ENCODE results near the gene RNU1-4. TPM values are rescaled to one million over a fixed set of nuclear protein-coding genes. Genes with fewer than 3 reads are reported as not detected.
"Not testable (repeated sequence)": the region's sequence is repeated elsewhere in the genome, so short reads cannot be mapped to it uniquely, and the experiment has no call there.

The RNU1-4 gene
- total RNA-seq, 4 donors from 2014 or later = under 0.01 TPM

DNA sequence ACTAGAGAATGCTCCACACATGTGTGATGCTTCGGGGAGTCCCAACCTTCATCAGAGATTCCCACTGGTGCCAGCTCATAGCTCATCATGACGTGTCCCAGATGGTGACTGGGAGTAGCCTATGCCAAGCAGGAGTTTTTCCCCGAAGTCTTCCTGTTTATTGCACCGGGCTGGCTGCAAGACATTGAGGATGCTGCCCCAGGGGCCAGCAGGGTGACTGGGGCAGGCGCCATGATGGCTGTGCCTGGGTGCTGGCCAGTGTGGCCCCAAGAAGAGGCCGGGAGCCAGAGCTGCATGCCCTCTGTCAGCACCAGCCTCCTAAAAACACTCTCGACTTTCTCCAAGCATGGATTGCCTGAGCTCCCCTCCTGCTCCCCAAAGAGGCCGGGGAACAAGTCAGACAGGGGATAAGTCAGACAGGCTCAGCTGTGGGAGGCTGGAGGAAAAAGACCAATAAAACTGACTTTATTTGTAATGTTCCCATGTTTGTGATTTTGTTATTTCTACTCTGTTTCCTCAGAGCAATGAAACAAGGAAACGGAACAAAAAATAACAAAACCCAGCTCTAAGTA lies 24.0 kb downstream of the RNU1-4 start:
- not testable (repeated sequence) for DNase-seq (ENCODE audit: low spot score)
- ATAC-seq (ENCODE audit: low FRiP score) = peak; percentile 13

DNA sequence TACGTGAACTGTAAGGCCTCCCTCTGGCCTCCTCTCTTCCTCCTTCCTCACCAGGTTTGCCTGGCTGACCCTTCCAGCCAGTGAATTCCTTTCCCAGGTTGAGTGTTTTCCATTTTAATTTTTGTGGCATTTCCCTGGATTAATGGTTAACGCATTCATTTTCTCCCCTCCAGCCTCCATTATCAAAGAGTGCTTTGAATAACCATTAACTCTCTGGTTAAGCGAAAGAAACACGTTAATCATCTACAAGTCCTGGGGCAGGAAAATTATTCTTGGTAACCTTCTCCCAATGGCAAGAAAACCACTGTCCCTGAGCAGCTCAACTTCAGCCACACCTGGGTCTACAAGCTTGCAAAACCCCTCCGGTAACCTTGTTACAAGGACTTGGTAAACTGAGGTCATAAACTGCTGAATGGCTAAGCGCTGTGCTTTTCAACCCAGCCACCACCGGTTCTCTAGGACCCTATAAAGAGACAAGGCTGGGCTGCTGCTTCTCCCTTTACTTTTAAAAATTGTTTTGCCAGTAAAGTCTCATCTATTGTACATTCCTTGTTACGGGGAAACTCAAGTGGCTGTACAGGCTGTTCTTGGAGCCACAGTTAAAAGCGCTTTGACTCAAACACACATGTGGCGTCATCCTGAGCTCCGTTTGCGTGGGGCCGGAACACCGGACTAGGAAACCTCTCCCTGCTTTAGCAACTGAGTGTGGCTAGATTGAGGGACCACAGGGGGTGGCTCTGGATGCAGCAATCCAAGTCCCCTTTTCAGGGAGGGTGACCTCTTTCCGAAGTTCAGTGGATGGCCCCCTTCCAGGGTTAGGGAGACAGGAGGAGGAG lies 24.7 kb downstream of the RNU1-4 start:
- not testable (repeated sequence) for DNase-seq (ENCODE audit: low spot score)

DNA sequence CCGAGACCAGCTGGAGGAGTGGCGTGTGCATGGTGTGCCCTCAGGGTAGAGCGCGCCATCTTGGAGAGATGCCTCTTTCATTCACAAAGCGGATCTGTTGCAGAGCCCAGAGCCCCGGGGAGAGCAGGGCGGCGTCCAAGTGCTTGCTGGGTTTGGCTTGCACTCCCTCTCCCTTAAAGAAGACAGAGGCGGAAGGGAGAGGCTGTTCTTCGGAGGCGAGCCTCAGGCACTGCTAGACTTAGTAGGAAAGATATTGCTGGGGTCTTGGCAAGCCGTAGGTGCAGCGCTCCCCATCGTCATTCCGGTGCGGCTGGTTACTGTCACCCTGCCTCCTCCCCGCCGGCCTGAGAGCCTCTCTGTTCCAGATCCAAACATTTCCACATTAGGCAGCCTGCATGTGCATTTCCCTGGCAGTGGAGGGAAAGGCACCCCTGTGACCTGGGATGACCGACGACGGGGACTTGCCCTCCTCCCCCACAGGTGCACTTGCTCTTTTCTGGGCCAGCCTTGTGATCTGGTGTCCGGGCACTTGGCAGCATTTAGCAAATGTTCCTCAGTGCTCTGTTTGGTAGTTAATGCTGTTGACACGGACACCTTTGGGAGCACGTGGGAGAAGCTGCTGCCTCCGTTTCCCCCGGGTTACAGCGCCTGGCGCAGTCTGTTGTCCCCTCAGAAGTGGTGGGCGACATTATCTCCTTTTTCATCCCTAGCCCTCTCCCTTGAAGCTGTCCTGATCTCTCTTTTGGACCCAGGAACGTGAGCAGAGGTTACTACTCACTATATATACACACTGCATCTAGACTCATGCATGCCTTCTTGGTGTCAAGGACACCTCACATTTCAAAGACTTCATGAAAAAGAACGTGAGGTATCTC lies 25.7 kb downstream of the RNU1-4 start:
- not testable (repeated sequence) for DNase-seq (ENCODE audit: low spot score)

More for the DNA sequence above, 24.7 kb downstream of the RNU1-4 start:
- peak; percentile 27 for ATAC-seq (ENCODE audit: low FRiP score)

DNA sequence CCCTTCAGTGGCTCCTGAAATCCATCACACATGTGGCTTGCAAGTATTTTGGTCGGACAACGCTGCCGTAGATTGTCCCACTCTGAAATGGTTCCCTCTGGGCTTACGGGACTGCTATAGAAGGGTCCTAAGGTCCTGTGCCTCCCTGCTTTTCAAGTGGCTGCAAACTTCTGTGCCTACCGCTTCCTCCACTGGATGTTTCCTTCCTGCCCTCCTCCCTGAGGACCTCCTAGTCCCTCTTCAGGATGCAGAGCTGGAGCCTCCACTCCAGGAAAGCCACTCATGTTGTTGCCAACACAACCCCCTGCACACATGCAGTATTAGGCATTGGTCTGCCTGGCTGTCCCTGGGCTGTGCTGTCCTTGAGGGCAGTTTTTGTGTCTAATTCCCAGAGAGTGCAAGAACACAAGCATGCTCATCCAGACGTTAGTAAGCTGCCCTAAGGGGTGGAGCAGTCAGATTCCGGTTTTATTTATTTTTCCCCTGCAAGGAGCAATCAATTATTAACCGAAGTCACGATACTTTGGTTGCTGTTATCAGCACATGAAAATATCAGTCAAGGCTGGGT lies 26.5 kb downstream of the RNU1-4 start:
- not testable (repeated sequence) for DNase-seq (ENCODE audit: low spot score); ATAC-seq (ENCODE audit: low FRiP score)

More for the DNA sequence above, 25.7 kb downstream of the RNU1-4 start:
- peak; percentile 33 for ATAC-seq (ENCODE audit: low FRiP score)

DNA sequence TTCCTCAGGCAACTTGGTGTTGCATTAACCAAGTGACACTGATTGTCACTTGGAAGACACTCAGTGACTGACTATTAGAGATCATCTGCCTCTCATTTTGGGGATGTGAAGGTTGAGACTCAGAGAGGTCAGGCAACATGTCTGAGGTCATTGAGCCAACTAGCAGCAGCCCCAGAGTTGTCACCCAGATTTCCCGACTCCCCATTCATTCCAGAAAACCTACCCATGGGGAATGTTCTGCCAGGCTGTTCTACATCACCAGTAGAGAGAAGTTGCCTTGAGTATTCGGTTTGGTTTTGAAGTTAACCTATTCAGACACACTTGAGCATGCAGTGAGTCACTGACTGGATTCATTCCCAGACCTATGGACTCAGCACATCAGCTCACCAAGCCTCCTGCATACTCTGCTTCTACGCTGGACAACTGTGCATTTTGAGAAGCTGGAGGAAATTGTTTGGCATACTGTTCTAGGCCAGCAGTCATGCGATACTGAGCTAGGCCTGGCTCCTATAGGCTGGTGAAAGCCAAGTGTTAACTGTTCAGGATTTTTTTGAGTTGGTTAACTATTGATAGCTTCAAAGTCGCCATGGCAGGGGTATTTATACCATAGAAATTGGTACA lies 29.9 kb downstream of the RNU1-4 start:
- not testable (repeated sequence) for ATAC-seq (ENCODE audit: low FRiP score); DNase-seq (ENCODE audit: low spot score)

DNA sequence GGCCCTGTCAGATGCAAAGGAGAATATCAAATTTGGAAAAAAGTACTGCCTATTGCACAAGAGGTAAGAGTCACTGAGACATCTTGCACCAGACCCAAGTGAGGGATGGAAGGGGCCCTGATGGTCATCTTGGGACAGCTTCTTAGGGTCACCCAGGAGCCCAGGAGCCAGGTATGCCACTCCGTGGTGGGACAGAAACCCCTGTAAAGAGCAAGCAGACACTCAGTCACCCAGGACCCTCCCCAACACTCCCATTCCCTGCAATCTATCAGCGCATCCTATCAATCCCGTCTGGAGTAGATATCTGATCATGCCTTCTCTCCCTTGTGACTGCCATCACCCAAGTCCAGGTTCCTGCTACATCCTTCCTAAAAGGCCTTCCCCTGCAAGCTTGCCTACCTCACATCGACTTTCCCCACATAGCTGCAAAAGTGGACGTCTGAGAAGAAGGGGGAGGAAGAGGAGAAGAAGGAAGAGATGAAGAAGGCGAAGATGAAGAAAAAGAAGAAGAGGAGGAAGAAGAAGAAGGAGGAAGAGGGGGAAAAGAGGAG lies 30.7 kb downstream of the RNU1-4 start:
- DNase-seq (ENCODE audit: low spot score); ATAC-seq (ENCODE audit: low FRiP score): not testable (repeated sequence)

DNA sequence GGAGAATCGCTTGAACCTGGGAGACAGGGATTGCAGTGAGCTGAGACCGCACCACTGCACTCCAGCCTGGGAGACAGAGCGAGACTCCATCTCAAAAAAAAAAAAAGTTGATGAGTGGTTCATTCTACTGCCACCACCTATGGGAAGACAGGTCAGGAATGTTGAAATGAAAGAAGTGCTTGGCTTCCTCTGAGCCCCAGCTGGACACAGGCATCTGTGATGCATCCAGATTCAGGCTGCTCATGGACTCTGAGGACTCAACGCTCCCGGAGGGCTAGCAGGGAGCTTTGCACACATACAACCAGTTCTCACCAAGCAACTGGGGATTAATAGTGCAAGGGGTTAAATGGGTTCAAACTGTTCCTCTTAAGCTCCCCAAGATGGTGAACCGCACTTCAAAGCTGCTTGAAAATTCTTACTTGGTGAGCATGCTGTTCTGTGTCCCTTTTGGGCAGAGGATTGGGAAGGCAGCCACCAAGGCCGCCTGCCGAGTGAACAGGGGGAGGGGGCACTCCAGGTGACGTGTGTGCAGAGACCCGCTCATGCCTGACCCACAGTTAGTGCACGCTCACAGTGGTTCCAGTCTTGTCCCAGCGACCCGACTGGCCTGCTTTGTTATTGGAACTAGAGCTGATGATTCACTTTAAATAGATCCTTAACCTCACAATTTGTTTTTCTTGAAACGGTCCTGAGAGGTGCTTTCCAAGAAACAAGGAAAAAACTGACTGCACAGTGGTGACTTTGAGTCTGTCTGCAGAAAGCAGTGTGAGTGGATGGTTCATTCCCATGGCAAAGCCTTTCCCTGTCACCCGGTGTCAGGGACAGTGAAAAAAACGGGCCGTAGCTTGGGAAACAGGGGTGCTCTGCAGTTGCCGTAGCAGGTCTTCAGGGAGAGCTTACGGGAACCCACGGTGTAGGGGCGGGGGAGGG lies 32.2 kb downstream of the RNU1-4 start:
- DNase-seq (ENCODE audit: low spot score); ATAC-seq (ENCODE audit: low FRiP score): not testable (repeated sequence)

DNA sequence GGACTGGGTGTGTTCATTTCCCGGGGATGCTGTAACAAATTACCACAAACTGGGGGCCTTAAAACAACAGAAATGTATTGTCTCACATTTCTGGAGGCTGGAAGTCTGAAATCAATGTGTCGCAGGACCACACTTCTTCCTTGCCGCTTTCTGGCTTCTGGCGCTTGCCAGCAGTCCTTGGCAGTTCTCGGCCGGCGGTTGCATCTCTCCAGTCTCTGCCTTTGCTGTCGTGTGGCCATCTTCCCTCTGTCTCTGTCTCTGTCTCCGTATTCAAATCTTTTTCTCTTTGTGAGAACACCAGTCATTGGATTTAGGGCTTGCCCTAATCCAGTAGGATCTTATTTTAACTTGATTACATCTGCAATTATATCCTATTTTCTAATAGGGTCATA lies 32.9 kb downstream of the RNU1-4 start:
- not testable (repeated sequence) for DNase-seq (ENCODE audit: low spot score); ATAC-seq (ENCODE audit: low FRiP score)

DNA sequence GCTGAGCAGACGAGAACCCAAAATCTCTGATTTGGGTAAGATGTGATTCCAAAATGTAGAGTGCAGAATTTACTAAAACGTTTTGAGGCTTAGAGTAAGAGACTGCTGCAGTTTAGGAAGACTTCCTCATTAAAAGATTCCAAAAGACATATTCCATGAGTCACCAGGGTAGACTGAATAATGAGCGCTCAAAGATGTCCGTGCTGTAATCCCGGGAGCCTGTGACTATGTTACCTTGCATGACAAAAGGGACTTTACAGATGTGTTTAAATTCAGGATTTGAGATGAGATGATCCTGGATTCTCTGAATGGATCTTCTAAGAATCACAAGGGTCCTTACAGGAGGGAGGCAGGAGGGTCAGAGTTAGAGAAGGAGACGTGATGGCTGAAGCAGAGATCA lies 33.4 kb downstream of the RNU1-4 start:
- not testable (repeated sequence) for DNase-seq (ENCODE audit: low spot score); ATAC-seq (ENCODE audit: low FRiP score)

DNA sequence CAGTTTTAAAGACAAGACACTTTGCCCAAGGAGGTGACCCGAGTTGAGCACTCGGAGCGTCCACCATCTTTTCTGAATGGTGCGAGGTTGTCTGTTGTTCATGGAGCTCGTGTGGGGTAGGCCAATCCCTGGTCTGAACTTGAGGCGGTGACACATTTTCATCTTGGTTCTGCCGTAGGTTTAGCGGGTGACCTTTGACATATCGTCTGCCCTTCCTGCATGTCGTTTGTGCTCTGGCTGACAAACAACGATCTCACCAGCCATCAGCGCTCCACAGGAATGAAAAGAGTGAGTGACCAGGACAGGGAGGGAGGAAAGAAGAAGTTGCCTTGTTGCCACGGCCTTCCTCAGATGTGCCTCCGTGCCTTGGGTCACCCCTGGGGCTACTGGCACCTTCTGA lies 34.5 kb downstream of the RNU1-4 start:
- DNase-seq (ENCODE audit: low spot score); ATAC-seq (ENCODE audit: low FRiP score): not testable (repeated sequence)

DNA sequence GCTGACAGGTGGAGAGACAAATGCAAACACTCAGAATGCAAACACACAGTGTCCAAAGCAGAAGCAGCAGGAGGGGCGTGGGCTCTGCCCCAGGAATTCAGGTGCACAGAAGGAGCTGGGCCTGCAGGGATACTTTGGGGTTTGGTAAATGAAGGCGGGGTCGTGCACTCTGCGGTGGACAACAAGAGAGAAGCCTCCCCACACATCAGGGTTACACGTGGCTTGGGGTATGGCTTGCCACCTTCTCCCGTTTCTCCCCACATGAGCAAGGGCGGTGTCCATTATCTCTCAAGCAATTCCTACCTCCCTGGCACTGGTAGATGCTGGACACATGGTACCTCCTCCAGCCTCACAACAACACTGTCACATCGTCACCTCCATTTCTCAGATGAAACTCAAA lies 35.0 kb downstream of the RNU1-4 start:
- ATAC-seq (ENCODE audit: low FRiP score); DNase-seq (ENCODE audit: low spot score): not testable (repeated sequence)

DNA sequence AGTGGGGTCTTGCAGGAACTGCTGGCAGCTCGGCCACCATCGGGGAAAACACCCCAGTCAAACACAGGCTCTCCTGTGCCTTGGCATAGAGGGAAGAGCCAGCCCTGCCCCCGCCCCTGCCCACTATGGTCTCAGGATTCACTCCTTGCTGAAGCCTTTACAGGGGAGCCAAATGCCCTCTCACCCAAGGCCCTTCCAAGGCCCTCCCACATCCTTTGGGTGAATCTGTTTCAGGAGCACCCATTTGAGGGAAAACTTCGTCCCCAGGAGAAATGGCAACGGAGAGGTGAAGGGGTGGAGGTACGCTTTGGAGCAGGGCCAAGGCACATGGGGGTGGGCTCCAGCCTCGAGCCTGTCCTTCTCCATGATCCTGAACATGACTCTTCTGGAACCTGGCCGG lies 35.9 kb downstream of the RNU1-4 start:
- DNase-seq (ENCODE audit: low spot score); ATAC-seq (ENCODE audit: low FRiP score): not testable (repeated sequence)

DNA sequence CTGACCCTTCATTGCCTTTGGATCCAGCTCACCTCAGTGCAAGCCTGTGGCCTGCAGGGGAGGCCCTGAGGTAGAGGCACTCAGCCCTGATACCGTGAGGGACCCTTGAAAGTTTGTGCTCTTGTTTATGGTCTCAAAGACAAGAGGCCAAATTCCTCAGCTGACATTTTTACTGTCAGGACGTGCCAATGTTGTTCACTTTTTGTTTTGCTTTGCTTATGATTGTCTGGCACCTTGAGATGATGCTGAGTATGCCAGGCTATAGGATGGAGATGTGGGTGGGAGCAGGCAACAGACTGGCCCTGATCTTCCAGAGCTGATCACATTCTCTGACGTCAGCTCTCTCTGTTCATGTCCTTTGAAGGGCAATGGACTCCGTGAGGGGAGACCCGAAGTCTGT lies 36.5 kb downstream of the RNU1-4 start:
- not testable (repeated sequence) for DNase-seq (ENCODE audit: low spot score); ATAC-seq (ENCODE audit: low FRiP score)

DNA sequence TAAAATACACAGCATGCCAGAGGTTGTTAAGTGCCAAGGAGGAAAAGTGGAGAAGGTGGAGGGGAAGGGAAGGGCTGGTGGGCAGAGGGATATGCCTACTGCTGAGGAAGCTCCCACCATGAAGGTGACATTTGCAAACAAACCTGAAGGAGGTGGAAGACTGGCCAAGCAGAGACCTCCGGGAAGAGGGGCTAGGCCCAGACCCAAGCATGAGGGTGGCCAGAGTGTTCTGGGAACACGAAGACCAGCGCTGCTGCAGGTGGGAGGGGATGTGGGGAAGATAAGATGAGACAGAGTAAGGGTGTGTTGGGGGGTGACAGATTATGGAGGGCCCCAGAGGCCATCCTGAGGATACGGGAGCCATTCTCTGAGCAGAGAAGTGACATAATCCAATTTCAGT lies 37.5 kb downstream of the RNU1-4 start:
- not testable (repeated sequence) for ATAC-seq (ENCODE audit: low FRiP score); DNase-seq (ENCODE audit: low spot score)

DNA sequence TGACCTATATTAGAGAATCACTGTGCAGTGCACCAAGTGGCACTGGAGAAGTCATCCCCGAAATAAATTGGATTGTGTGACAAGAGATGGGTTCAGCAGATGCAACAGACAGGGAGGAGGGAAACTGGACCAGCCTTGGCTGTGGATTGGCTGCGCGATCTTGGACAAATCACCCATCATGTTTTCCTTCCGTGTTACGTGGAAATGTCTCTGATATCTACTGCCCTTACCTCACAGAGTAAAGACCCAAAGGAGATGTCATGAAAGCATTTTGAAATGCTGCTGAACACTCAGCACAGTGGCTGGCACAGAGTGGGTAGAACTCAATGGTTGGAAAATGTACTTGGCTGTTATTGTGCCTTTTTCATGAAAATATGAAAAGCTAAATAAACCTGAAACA lies 39.2 kb downstream of the RNU1-4 start:
- not testable (repeated sequence) for DNase-seq (ENCODE audit: low spot score)

DNA sequence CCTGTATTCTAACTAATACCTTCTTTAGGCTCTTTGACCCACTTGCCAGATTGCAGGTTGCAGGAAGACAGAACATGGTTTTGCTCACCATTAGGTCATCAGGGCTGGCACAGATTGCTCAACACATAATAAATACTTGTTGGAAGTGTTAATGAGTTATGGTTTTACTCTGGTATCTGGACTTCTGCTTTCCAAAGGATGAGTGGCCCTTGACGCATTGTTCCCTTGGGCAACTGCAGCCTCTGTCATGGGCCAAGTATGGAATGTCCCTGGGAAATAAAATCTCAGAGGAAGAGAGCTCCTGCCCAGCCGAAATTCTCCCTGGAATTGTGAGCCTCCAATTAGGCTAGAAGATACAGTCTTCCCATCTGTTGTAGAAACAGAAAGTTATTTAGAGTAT lies 40.7 kb downstream of the RNU1-4 start:
- DNase-seq (ENCODE audit: low spot score); ATAC-seq (ENCODE audit: low FRiP score): not testable (repeated sequence)

More for the DNA sequence above, 39.2 kb downstream of the RNU1-4 start:
- ATAC-seq (ENCODE audit: low FRiP score) = not testable (repeated sequence)

DNA sequence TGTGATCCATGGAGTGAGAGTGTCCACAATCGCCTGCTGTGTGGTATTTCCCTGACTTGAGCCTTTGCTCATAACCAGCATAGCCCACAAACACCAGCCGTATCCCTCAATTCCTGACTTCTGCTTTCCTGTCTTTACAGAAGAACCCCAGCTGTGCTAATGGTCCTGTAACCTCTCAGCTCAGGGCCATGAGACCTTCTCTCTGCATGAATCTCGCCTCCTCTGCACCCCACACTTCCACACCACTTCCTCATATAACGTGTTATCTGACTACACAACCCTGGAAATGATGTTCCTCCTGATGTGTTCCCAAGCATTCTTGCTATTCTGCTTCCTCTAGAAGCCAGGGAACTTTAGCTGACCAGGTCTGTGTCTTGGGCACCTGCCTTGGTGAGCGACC lies 41.3 kb downstream of the RNU1-4 start:
- DNase-seq (ENCODE audit: low spot score); ATAC-seq (ENCODE audit: low FRiP score): not testable (repeated sequence)
